HepG2 (cell line): ENCODE data around the gene PTCRA. TPM values are rescaled to one million over a fixed set of nuclear protein-coding genes. Genes with fewer than 3 reads are reported as not detected.

Experiments
- ARHGAP35 ChIP-seq: sonication (generic); formaldehyde crosslinking; IDR thresholded peaks from 2 replicates; pipeline ENCODE4 v1.9.0; 2022; ENCODE audit warnings: mild to moderate bottlenecking, inconsistent platforms, moderate library complexity, missing genetic modification reagents, borderline replicate concordance
- FOXA1 ChIP-seq, 2 experiments: fragments of 450-650 bp in 1 of 2; sonication (generic) in 1 of 2; formaldehyde crosslinking in 1 of 2; IDR thresholded peaks; 2 replicates each; pipeline versions ENCODE4 v1.4.0 to v1.6.1; 2016 to 2020; ENCODE audit warnings: missing genetic modification reagents in 1 of 2
- HMG20B ChIP-seq: conservative IDR thresholded peaks from 2 replicates; pipeline ENCODE4 v1.6.1; 2016; ENCODE audit warnings: missing genetic modification reagents, missing compliant biosample characterization
- KDM3A ChIP-seq: IDR thresholded peaks from 2 replicates; pipeline ENCODE4 v1.6.1; 2018; ENCODE audit warnings: low read depth, missing compliant biosample characterization
- MEF2D ChIP-seq: sonication (generic); formaldehyde crosslinking; IDR thresholded peaks from 2 replicates; pipeline ENCODE4 v1.5.1; 2020; ENCODE audit warnings: mild to moderate bottlenecking, missing genetic modification reagents
- NR2F6 ChIP-seq, 2 experiments: IDR thresholded peaks; 2 replicates each; pipeline ENCODE4 v1.6.1; 2016; ENCODE audit warnings: antibody characterized with exemption in 1 of 2, mild to moderate bottlenecking in 1 of 2
- POLR2AphosphoS2 ChIP-seq: IDR thresholded peaks from 2 replicates; pipeline ENCODE4 v1.6.1; 2011; ENCODE audit warnings: low read depth, low read length, improper control_type of control experiment
- RARA ChIP-seq: IDR thresholded peaks from 2 replicates; pipeline ENCODE4 v1.6.1; 2016; ENCODE audit warnings: missing genetic modification reagents, missing compliant biosample characterization
- REXO4 ChIP-seq: sonication (generic); formaldehyde crosslinking; IDR thresholded peaks from 2 replicates; pipeline ENCODE4 v1.8.0; 2022; ENCODE audit warnings: missing genetic modification reagents, mild to moderate bottlenecking, borderline replicate concordance
- SALL2 ChIP-seq: sonication (generic); formaldehyde crosslinking; IDR thresholded peaks from 2 replicates; pipeline ENCODE4 v1.8.1; 2023; ENCODE audit warnings: mild to moderate bottlenecking, missing genetic modification reagents, inconsistent platforms
- SRY ChIP-seq: sonication (generic); formaldehyde crosslinking; IDR thresholded peaks from 2 replicates; pipeline ENCODE4 v1.8.0; 2022; ENCODE audit warnings: mild to moderate bottlenecking, missing genetic modification reagents
- U2AF2 ChIP-seq: fragments of 200-400 bp; formaldehyde crosslinking; IDR thresholded peaks from 2 replicates; pipeline ENCODE4 v1.6.1; 2017; ENCODE audit warnings: low read depth, mild to moderate bottlenecking, low read length
- ZBTB42 ChIP-seq: sonication (generic); formaldehyde crosslinking; IDR thresholded peaks from 2 replicates; pipeline ENCODE4 v1.5.0; 2020; ENCODE audit warnings: mild to moderate bottlenecking, missing genetic modification reagents
- ZBTB8A ChIP-seq: sonication (generic); formaldehyde crosslinking; IDR thresholded peaks from 2 replicates; pipeline ENCODE4 v1.4.0; 2020; ENCODE audit warnings: mild to moderate bottlenecking, low read depth, missing genetic modification reagents, borderline replicate concordance
- ZNF282 ChIP-seq: fragments of 450-650 bp; IDR thresholded peaks from 2 replicates; pipeline ENCODE4 v1.6.1; 2018; ENCODE audit not compliant: partially characterized antibody
- ZNF460 ChIP-seq: sonication (generic); formaldehyde crosslinking; IDR thresholded peaks from 2 replicates; pipeline ENCODE4 v1.5.1; 2020; ENCODE audit warnings: missing genetic modification reagents, mild to moderate bottlenecking, borderline replicate concordance
- ZNF782 ChIP-seq: sonication (generic); formaldehyde crosslinking; IDR thresholded peaks from 2 replicates; pipeline ENCODE4 v1.4.0; 2020; ENCODE audit warnings: missing genetic modification reagents, mild to moderate bottlenecking, borderline replicate concordance
- ZSCAN20 ChIP-seq: sonication (generic); formaldehyde crosslinking; IDR thresholded peaks from 2 replicates; pipeline ENCODE4 v1.4.0; 2020; ENCODE audit warnings: missing genetic modification reagents, mild to moderate bottlenecking, borderline replicate concordance
- polyA plus RNA-seq, 8 experiments: library from polyadenylated mRNA; depleted of rRNA in 3 of 8; stranded (reverse) in 7 of 8; unstranded in 1 of 8; fragments of >200 nt; fragmentation: Illumina TruSeq in 4 of 8; extraction: Trizol in 4 of 8; gene quantifications; 2 replicates each; pipeline versions ENCODE4 v1.2.1 to v1.2.3, GENCODE V29; 2011 to 2016; ENCODE audit warnings: low read depth in 4 of 8, missing spikeins in 1 of 8, mixed read lengths in 1 of 8; ENCODE audit not compliant: insufficient read depth in 1 of 8
- total RNA-seq, 5 experiments: library from RNA; depleted of rRNA; stranded (reverse); fragments of >200 nt; fragmentation: Illumina TruSeq; extraction: Trizol; gene quantifications; 2 replicates each; pipeline ENCODE4 v1.2.3, GENCODE V29; 2016; ENCODE audit warnings: low read depth in 1 of 5
- TF ChIP-seq, protein P1 (sequence below): sonication (generic); formaldehyde crosslinking; IDR thresholded peaks from 2 replicates; pipeline ENCODE4 v1.4.0; 2020; ENCODE audit warnings: missing genetic modification reagents
- TF ChIP-seq, protein P2 (sequence below): sonication (generic); formaldehyde crosslinking; IDR thresholded peaks from 2 replicates; pipeline ENCODE4 v1.4.0; 2020; ENCODE audit warnings: mild to moderate bottlenecking, low read depth, missing genetic modification reagents
- TF ChIP-seq, protein P3 (sequence below), 2 experiments: fragments of 450-650 bp in 1 of 2; sonication (generic) in 1 of 2; formaldehyde crosslinking; IDR thresholded peaks; 2 replicates each; pipeline versions ENCODE4 v1.5.0 to v1.8.0; 2020 to 2022; ENCODE audit warnings: mild to moderate bottlenecking in 1 of 2, missing genetic modification reagents in 1 of 2

PTCRA gene
- total and polyA plus RNA-seq, 2 of the 13 experiments (the other 11 are each of a cell fraction or from before 2014, with no cell fraction given), result not detected

DNA sequence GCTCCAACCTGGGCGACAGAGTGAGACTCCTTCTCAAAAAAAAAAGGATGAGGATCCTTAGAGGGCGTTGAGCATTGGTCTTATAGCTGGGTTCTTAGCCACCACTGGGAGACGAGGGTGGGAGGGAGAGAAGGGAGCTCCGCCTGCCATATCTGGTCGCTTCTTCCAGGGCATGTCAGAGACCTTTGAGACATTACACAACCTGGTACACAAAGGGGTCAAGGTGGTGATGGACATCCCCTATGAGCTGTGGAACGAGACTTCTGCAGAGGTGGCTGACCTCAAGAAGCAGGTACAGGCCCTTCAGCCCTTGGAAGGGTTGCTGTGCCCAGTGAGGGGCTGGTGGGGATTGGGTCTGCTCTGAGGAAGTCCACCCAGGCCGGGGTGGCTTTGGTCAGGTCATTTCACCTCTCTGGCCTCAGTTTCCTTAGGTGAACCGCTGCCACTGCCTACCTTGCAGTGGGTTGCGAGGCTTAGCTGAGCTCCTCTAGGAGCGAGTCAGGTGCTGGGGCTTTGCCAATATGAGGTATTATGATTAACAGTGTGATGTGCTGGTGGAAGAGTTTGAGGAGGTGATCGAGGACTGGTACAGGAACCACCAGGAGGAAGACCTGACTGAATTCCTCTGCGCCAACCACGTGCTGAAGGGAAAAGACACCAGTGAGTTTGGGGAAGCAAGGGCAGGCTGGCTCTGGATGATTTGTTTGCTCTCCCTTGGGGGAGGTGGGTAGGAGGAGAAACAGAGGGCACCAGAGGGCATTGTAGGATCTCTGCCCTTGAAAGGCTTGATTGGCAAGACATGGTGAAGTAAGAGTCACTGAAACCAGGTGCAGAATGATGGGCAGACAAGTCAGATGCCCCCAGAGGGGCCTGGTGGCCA lies 21.9 kb downstream of the PTCRA start (continued):
- TF ChIP-seq, protein P1, sequence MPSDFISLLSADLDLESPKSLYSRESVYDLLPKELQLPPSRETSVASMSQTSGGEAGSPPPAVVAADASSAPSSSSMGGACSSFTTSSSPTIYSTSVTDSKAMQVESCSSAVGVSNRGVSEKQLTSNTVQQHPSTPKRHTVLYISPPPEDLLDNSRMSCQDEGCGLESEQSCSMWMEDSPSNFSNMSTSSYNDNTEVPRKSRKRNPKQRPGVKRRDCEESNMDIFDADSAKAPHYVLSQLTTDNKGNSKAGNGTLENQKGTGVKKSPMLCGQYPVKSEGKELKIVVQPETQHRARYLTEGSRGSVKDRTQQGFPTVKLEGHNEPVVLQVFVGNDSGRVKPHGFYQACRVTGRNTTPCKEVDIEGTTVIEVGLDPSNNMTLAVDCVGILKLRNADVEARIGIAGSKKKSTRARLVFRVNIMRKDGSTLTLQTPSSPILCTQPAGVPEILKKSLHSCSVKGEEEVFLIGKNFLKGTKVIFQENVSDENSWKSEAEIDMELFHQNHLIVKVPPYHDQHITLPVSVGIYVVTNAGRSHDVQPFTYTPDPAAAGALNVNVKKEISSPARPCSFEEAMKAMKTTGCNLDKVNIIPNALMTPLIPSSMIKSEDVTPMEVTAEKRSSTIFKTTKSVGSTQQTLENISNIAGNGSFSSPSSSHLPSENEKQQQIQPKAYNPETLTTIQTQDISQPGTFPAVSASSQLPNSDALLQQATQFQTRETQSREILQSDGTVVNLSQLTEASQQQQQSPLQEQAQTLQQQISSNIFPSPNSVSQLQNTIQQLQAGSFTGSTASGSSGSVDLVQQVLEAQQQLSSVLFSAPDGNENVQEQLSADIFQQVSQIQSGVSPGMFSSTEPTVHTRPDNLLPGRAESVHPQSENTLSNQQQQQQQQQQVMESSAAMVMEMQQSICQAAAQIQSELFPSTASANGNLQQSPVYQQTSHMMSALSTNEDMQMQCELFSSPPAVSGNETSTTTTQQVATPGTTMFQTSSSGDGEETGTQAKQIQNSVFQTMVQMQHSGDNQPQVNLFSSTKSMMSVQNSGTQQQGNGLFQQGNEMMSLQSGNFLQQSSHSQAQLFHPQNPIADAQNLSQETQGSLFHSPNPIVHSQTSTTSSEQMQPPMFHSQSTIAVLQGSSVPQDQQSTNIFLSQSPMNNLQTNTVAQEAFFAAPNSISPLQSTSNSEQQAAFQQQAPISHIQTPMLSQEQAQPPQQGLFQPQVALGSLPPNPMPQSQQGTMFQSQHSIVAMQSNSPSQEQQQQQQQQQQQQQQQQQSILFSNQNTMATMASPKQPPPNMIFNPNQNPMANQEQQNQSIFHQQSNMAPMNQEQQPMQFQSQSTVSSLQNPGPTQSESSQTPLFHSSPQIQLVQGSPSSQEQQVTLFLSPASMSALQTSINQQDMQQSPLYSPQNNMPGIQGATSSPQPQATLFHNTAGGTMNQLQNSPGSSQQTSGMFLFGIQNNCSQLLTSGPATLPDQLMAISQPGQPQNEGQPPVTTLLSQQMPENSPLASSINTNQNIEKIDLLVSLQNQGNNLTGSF (CRISPR knock-in tag), result no peak
- TF ChIP-seq ZBTB8A (no peak), REXO4 (CRISPR knock-in tag) (no peak), SALL2 (CRISPR knock-in tag) (no peak), ZBTB42 (CRISPR knock-in tag) (no peak), KDM3A (CRISPR knock-in tag) (no peak), NR2F6 (IDR thresholded peaks at IDR 0.05) (no peak), NR2F6 (CRISPR knock-in tag; IDR thresholded peaks at IDR 0.05) (peak; percentile 47; the same call in 1 of the 2 replicates), U2AF2 (no peak), ARHGAP35 (CRISPR knock-in tag) (no peak), ZNF282 (no peak), SRY (CRISPR knock-in tag) (0 out of 2 replicates have a peak, but pooled peaks have one; percentile 6), FOXA1 (IDR thresholded peaks at IDR 0.05) (no peak), FOXA1 (CRISPR knock-in tag; IDR thresholded peaks at IDR 0.05) (0 out of 2 replicates have a peak, but pooled peaks have one; percentile 25), MEF2D (CRISPR knock-in tag) (no peak), ZNF782 (CRISPR knock-in tag) (no peak), RARA (CRISPR knock-in tag) (peak; percentile 32; the same call in 1 of the 2 replicates), ZNF460 (CRISPR knock-in tag) (no peak), POLR2AphosphoS2 (no peak), ZSCAN20 (CRISPR knock-in tag) (no peak), HMG20B (CRISPR knock-in tag) (no peak)
- TF ChIP-seq, protein P2, sequence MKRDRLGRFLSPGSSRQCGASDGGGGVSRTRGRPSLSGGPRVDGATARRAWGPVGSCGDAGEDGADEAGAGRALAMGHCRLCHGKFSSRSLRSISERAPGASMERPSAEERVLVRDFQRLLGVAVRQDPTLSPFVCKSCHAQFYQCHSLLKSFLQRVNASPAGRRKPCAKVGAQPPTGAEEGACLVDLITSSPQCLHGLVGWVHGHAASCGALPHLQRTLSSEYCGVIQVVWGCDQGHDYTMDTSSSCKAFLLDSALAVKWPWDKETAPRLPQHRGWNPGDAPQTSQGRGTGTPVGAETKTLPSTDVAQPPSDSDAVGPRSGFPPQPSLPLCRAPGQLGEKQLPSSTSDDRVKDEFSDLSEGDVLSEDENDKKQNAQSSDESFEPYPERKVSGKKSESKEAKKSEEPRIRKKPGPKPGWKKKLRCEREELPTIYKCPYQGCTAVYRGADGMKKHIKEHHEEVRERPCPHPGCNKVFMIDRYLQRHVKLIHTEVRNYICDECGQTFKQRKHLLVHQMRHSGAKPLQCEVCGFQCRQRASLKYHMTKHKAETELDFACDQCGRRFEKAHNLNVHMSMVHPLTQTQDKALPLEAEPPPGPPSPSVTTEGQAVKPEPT (CRISPR knock-in tag), result no peak
- TF ChIP-seq, protein P3, sequence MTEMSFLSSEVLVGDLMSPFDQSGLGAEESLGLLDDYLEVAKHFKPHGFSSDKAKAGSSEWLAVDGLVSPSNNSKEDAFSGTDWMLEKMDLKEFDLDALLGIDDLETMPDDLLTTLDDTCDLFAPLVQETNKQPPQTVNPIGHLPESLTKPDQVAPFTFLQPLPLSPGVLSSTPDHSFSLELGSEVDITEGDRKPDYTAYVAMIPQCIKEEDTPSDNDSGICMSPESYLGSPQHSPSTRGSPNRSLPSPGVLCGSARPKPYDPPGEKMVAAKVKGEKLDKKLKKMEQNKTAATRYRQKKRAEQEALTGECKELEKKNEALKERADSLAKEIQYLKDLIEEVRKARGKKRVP (CRISPR knock-in tag; IDR thresholded peaks at IDR 0.05), result no peak
